ENCODE measurements around the gene MIA. TPM values are rescaled to one million over a fixed set of nuclear protein-coding genes. Genes with fewer than 3 reads are reported as not detected.

The MIA gene
- total and polyA plus RNA-seq, 2 of the 4 experiments (the other 2 are of a cell fraction), result 0.44 TPM; not detected in 1

DNA sequence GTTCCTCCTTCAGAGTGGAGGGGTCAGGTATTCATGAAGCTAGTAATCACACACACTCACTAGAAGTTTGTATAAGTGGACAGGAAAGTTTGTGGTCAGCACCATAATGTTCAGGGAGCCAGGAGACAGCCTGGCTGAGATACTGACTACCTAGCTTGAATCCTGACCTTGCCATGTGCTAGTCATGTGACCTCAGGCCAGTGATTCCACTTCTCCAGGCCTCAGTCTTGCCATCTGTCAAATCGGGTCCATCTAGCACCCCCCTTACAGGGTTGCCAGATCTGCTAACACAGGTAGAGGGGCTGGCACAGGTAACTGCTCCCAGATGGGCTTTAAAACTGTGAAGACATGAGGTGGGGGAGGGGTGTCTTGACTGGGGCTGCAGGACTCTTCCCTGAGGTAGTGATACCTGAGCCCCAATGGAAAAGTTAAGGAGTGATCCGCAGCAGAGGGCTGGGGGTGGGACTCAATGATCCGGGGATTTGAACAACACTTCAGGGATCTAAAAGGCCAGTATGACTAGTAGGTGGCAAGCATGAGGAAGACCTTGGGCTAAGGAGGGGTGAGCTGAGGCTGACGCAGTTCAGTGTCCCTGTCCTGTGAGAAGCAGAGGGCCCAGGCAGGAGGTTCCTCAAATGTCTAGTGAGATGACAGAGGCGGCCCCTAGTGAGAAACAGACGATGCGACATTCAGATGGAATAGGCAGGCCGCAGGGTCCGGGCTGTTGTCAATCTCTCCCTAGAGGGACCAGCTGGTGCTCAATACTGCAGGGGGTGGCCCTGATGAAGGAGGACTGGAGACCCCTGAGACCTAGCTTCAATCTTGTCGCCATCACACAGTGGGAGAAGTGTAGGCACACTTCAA lies 33.6 kb upstream of the MIA start:
- no peaks in the 10 kb centered on the region for H3K9me3 ChIP-seq (ENCODE audit: control insufficient read depth, insufficient read depth, low read length)
- TF ChIP-seq FOS (IDR thresholded peaks at IDR 0.05; ENCODE audit: low read depth, low read length) (no peak), MXI1 (IDR thresholded peaks at IDR 0.05; ENCODE audit: borderline replicate concordance, low read depth, low read length) (no peak), MAZ (IDR thresholded peaks at IDR 0.05; ENCODE audit: borderline replicate concordance, low read depth, low read length) (no peak)
- TF ChIP-seq, protein P1, sequence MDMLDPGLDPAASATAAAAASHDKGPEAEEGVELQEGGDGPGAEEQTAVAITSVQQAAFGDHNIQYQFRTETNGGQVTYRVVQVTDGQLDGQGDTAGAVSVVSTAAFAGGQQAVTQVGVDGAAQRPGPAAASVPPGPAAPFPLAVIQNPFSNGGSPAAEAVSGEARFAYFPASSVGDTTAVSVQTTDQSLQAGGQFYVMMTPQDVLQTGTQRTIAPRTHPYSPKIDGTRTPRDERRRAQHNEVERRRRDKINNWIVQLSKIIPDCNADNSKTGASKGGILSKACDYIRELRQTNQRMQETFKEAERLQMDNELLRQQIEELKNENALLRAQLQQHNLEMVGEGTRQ (IDR thresholded peaks at IDR 0.05; ENCODE audit: low read depth, low read length), result 0 out of 2 replicates have a peak, but pooled peaks have one; percentile 15
- H2BK20ac ChIP-seq (ENCODE audit: low read depth, low read length), result no peak overlapping the region
- H3K4me3 ChIP-seq (ENCODE audit: insufficient read depth, low read depth, low read length), result no peak overlapping the region
- H3K9me1 ChIP-seq (ENCODE audit: insufficient read depth, low read length), result peaks cover 7% of the 10 kb centered on the region; the same call in 1 of the 2 replicates
- no peak overlapping the region for H2BK120ac ChIP-seq (ENCODE audit: low read depth, low read length)
- peaks cover 20% of the 10 kb centered on the region for H3K36me3 ChIP-seq (ENCODE audit: control insufficient read depth, insufficient read depth, low read length)
- no peak overlapping the region for H3K9ac ChIP-seq (ENCODE audit: low read depth, low read length)
- H3K27me3 ChIP-seq (ENCODE audit: control insufficient read depth, insufficient read depth, low read length), result no peaks in the 10 kb centered on the region
- H2AK9ac ChIP-seq (replicated peaks; ENCODE audit: low read depth, low read length, poor library complexity), result peak overlapping the region; percentile 9
- H3K4me1 ChIP-seq (ENCODE audit: control insufficient read depth, insufficient read depth, low read length), result peaks cover 10% of the 10 kb centered on the region
- no peak overlapping the region for H4K5ac ChIP-seq (ENCODE audit: low read depth, low read length)
- peaks cover 0 to 4% of the 10 kb centered on the region in 2 experiments; a peak in 1 of 4 replicates for H3K79me1 ChIP-seq (ENCODE audit: low read depth in 1 of 2, low read length in 2 of 2)
- H3K18ac ChIP-seq (ENCODE audit: low read depth, low read length), result no peak overlapping the region
- H4K91ac ChIP-seq (ENCODE audit: insufficient read depth, low read depth, low read length), result no peak overlapping the region
- in situ Hi-C loops (cut with MboI; ENCODE audit: low sequenced_read_pairs) (no loop called here), dilution Hi-C loops (cut with HindIII; ENCODE audit: low sequenced_read_pairs, unreplicated experiment) (no loop called here), intact Hi-C loops (cut with micrococcal nuclease) (no loop called here)
- no peak overlapping the region; the same call in 1 of the 2 replicates for H3K23ac ChIP-seq (ENCODE audit: low read depth, low read length)
- ChIA-PET CTCF (interaction anchor here (0.5 kb wide), 1 partner anchor 92 kb away, joined by 3 read pairs; no protein-coding TSS in a partner anchor), POLR2A (ENCODE audit: unreplicated experiment) (interaction anchor here (0.5 kb wide), 1 partner anchor 59 kb away, joined by 3 read pairs; no protein-coding TSS in a partner anchor)
- H3K4me2 ChIP-seq (ENCODE audit: low read depth, low read length), result no peak overlapping the region
- H3K56ac ChIP-seq (ENCODE audit: extremely low read depth, insufficient read depth, low read length), result no peak overlapping the region
- H3K14ac ChIP-seq (replicated peaks; ENCODE audit: low read depth, low read length), result no peak overlapping the region
- BruUV-seq (replicated peaks), result TSS peak; percentile 82
- H4K20me1 ChIP-seq (ENCODE audit: insufficient read depth, low read length), result no peaks in the 10 kb centered on the region
- no peak overlapping the region for H3K27ac ChIP-seq (ENCODE audit: insufficient read depth, low read length)
- WGBS, 2 experiments (ENCODE audit: extremely low coverage in 2 of 2, insufficient read length in 1 of 2), result 78% methylated on average over 5 of the region's 10 CpGs; no CpG with 5 or more reads in 1 of the 2 experiments
- DNase-seq (no peak), ATAC-seq (ENCODE audit: low read depth) (no peak)
- H2AK5ac ChIP-seq (ENCODE audit: low read depth, low read length), result 0 out of 2 replicates have a peak overlapping the region, but pooled peaks have one; percentile 4
- H2BK5ac ChIP-seq (ENCODE audit: low read depth, low read length, poor library complexity, severe bottlenecking), result no peak overlapping the region
- H3K4ac ChIP-seq (ENCODE audit: low read depth, low read length), result no peak overlapping the region
- no peak overlapping the region for H2BK15ac ChIP-seq (ENCODE audit: low read depth, low read length)
- no peak overlapping the region for H4K8ac ChIP-seq (ENCODE audit: low read depth in 2 of 2, low read length in 2 of 2)
- no peak overlapping the region for H2AFZ ChIP-seq (replicated peaks; ENCODE audit: low read length, poor library complexity)
